Measurements from ENCODE around the gene HAX1. TPM values are rescaled to one million over a fixed set of nuclear protein-coding genes. Genes with fewer than 3 reads are reported as not detected.
"Not testable (repeated sequence)": the region's sequence is repeated elsewhere in the genome, so short reads cannot be mapped to it uniquely, and the experiment has no call there.

HAX1 gene
- polyA plus RNA-seq, 1 donor = 67.5 TPM

DNA sequence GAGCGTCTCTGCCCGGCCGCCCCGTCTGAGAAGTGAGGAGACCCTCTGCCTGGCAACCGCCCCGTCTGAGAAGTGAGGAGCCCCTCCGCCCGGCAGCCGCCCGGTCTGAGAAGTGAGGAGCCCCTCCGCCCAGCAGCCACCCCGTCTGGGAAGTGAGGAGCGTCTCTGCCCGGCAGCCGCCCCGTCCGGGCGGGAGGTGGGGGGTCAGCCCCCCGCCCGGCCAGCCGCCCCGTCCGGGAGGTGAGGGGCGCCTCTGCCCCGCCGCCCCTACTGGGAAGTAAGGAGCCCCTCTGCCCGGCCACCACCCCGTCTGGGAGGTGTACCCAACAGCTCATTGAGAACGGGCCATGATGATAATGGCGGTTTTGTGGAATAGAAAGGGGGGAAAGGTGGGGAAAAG is 15.2 kb downstream of the HAX1 start:
- not testable (repeated sequence) for DNase-seq

DNA sequence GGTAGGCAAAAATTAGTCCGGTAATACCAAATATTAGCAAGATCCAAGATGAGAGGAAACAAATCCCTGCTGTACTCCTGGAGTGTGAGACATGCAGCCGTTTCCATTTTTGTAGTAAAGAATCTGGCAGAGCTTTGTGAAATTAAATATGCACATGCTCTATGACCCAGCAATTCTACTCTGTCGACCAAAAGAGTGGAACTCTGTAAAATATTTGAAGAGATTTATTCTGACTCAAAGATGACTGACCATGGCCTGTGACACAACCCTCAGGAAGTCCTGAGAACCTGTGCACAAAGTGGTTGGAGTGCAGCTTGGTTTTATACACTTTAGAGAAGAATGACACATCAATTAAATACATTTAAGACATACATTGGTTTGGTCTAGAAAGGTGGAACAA is 16.2 kb downstream of the HAX1 start:
- no peak for DNase-seq

DNA sequence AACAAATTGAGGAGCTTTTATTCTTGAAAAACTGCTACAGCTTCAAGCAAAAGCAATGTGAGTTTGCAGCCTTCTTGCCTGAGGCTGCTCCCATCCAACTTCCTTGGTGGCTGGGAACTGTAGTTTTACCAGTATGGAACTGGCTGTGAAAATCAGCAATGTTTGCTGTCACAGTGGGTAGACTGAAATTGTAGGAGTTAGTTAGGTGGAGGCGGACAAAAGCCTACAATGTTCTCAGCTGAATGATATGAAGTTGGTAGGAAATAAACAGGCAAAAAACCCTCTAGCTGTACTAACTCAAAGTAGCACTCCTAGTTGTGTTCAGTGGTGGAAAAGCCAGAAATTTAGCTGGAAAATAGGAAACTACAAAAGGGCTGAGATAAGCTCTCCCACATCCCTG is 18.5 kb downstream of the HAX1 start:
- no peak for DNase-seq

DNA sequence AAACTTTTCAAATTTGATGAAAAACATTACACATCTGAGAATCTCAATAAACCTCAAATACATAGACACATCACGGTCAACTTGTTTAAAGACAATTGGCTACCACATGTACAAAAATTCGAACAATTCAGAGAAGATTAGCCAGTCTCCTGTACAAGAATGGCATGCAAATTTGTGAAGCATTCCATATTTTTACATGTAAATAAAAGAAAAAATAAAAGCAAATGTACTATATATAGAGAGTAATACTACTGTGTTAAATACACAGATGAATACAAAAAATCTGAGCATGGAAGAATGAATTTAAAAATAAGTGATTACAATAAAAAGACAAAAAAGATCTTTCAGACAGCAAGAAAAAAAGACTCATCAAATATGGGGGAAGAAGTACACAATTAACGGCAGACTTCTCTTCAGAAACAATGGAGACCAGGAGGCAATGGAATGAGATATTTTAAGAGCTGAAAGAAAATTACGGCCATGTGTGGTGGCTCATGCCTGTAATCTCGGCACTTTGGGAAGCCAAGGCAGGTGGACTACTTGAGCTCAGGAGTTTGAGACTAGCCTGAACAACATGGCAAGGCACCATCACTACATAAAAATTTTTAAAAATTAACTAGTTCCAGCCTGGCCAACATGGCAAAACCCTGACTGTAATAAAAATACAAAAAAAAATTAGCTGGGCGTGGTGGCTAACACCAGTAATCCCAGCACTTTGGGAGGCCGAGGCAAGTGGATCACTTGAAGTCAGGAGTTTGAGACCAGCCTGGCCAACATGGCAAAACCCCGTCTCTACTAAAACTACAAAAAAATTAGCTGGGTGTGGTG is 23.2 kb downstream of the HAX1 start:
- no peak for DNase-seq

DNA sequence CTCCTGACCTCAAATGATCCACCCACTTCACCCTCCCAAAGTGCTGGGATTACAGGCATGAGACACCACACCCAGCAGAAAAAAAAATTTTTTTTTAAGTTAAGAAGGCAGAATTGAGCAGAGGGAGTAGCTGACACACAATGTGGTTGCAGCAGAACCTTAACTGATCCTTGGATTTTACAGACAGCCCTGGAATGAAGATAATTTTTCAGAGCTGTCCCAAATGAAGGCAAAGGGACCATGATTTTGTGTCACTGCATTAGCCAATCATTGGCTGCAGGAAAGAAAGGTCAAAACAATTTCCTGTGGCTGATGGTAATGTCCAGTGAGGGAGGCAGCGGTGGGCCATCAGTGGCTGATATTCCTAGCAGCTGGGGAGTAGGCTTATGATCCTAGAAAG is 29.2 kb downstream of the HAX1 start:
- no peak for DNase-seq

DNA sequence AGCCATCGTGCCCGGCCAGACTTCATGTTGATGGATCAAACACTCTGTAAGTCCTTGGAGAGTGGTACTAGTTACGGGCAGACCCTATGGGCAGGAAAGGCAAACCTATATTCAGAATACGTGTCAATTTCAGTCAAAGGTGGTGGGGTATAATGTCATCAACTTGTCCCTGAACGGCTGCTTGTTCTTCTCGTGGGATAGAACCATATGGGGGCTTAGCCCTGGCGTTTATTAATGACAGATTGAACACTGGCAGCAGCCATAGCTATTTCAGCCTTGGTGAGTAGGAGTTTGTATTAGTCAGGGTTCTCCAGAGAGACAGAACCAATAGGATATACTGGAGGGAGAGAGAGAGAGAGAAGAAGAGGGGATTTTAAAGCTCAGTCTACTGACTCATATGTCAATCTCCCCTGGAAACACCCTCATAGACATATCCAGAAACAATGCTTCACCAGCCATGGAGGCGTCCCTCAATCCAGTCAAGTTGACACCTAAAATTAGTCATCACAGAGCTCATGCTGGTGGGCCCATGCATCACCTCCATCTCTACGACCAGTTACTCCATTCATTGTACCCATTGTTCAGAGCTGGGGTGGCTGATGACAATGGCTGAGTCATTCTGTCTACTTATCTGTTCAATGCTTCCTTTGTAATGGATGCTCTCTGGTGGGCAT is 32.4 kb downstream of the HAX1 start:
- no peak for DNase-seq

DNA sequence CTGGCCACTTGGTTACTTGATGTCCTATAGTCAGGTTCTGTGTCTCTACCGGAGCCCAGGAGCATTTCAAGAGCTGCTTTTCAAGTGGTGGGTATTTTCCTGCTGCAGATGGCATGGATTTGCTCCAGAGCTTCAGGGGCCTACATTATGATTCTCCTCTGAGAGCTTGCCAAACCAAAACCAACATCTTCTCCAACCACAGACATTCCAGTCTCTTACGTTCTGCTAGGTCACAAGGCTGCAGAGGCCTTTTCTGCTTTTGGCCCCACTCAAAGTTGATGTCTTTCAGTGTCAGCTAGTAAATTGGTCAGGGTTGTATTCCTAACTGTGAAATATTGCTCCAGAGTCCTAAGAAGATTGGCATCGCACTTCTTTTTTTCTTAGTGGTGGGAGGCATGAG is 33.7 kb downstream of the HAX1 start:
- no peak for DNase-seq

DNA sequence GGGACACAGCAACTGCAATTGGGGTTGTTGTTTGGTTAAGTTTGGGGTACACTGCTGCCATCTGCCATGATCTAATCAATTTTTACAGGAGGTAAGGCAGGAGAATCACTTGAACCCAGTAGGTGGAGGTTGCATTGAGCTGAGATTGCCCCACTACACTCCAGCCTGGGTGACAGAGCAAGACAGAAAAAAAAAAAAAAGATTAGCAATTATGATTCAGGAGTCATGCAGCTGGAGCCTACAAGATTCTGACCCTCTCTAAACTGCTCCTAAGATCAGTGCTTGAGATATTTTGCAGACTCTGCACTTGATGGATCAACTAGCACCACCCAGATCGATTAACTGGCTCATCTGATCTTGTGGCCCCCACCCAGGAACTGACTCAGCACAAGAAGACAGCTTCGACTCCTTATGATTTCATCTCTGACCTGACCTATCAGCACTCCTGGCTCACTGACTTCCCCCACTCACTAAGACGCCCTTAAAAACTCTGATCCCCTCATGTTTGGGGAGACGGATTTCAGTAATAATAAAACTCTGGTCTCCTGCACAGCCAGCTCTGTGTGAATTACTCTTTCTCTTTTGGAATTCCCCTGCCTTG is 35.3 kb downstream of the HAX1 start:
- DNase-seq = not testable (repeated sequence)

DNA sequence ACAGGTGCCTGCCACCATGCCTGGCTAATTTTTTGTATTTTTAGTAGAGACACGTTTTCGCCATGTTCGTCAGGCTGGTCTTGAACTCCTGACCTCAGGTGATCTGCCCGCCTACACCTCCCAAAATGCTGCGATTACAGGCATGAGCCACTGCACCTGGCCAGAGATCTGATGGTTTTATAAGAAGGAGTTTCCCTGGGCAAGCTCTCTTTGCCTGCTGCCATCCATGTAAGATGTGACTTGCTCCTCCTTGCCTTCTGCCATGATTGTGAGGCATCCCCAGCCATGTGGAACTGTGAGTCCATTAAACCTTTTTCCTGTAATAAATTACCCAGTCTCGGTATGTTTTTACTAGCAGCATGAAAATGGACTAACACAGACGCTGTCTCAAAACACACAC is 36.7 kb downstream of the HAX1 start:
- not testable (repeated sequence) for DNase-seq

DNA sequence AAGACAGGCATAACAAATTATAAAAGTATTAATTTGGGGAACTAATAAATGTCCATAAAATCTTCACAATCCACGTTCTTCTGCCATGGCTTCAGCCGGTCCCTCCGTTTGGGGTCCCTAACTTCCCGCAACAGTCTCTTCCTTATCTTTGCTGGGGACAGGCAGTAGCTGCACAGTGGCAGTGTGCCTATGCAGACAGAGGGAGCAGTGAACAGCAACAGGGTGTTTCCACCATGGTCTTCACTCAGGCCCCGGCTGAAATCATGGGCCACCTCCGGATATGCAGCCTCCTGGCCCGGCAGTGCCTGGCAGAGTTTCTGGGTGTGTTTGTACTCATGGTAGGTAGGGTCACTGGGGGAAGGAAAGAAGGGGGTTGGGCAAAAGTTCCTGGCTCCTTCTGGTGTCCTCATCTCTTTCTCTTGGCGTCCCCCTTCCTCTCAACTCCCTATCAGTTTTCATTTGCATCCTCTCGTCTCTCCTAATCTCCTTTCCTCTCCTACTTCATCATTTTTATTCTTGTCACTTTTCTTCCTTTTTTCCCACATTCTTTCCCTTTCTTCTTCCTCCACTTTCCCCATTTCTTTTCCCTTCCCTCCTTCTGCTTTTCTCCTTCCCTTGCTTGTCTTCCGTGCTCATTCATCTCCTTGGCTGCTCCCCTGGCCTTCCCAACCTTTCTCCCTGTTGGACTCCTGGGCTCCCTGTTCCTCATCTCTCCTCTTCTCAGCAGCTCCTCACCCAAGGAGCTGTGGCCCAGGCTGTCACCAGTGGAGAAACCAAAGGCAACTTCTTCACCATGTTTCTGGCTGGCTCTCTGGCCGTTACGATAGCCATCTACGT is 40.0 kb downstream of the HAX1 start:
- not testable (repeated sequence) for DNase-seq

DNA sequence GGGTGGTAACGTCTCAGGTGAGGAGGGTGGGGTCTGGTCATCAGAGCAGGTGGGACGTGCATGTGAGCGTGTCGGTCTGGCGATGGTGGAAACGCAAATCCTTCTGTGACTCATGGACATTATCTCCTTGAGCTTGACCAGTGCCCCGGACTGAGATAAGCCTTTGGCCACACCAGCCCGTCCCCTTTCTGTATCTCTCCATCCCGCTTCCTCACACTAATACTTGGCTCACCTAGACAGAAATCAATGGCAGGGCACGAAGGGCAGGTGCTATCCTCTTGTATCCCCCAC is 40.6 kb downstream of the HAX1 start:
- DNase-seq = no peak

DNA sequence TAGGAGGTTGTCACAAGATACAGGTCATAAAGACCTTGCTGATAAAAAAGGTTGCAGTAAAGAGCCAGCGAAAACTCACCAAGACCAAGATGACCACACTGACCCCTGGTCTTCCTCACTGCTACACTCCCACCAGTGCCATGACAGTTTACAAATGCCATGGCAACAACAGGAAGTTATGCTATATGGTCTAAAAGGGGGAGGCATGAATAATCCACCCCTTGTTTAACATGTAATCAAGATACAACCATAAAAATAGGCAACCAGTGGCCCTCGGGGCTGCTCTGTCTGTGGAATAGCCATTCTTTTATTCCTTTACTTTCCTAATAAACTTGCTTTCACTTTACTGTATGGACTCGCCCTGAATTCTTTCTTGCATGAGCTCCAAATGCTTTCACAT is 41.8 kb downstream of the HAX1 start:
- DNase-seq = not testable (repeated sequence)

DNA sequence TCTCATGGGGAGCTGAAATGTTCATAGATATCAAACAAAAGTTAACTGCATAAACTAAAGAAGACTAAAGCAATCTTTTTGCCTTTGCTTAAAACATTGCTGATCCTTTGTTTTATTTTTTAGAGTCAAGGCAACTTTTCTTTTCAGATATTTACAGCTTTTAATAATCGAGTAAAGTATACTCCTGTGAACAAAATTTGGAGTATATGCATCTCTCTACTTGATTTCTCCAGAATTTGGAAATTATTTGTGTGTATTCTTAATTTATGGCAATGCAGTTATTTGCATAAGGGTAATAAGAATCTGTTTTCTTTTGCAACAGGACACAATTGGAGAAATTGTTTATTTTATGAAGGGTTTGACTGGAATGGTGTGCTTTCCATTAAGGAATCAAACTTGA is 44.3 kb downstream of the HAX1 start:
- no peak for DNase-seq

DNA sequence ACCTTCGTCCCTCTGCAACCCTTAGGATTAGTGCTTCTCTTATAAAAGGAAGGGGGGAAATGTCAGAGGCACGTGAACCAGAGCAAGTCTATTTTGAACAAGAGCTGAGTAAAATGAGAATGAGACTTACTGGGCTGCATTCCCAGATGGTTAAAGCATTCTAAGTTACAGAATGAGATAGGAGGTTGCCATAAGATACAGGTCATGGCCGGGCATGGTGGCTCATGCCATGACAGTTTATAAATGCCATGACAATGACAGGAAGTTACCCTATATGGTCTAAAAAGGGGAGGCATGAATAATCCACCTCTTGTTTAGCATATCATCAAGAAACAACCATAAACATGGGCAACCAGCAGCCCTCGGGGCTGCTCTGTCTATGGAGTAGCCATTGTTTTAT is 46.0 kb downstream of the HAX1 start:
- DNase-seq = no peak

DNA sequence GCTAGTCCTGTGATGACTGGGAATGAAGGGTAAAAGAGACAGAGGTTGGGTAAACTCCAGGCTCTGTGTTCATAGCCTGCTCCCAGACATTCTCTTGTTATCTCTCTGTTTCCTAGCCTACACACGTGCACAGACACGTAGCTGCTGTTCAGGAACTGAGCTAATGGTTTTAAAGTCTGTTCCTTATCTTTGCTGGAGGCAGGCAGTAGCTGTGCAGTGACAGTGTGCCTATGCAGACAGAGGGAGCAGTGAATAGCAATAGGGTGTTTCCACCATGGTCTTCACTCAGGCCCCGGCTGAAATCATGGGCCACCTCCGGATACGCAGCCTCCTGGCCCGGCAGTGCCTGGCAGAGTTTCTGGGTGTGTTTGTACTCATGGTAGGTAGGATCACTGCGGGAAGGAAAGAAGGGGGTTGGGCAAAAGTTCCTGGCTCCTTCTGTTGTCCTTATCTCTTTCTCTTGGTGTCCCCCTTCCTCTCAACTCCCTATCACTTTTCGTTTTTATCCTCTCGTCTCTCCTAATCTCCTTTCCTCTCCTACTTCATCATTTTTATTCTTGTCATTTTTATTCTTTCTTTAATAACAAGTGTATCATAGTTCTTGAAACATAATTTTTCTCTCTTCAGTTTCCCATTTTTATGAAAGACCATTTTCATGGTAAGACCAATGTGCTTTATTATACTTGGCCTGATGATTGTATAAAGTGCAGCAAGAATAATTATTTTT is 48.6 kb downstream of the HAX1 start, which contains the start of gene AQP10:
Gene AQP10 (plus strand): TSS at position 212 of the 727 bp plus-strand sequence. CDS start 63 bp downstream, at position 275.
- DNase-seq = no peak

DNA sequence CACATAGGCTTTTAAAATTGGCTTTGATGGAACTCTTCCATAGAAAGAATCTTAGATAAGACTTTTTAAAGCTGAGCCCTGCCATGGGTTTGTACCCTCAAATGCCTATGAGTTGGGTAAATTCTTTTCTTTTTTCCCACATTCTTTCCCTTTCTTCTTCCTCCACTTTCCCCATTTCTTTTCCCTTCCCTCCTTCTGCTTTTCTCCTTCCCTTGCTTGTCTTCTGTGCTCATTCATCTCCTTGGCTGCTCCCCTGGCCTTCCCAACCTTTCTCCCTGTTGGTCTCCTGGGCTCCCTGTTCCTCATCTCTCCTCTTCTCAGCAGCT is 49.1 kb downstream of the HAX1 start:
- not testable (repeated sequence) for DNase-seq

DNA sequence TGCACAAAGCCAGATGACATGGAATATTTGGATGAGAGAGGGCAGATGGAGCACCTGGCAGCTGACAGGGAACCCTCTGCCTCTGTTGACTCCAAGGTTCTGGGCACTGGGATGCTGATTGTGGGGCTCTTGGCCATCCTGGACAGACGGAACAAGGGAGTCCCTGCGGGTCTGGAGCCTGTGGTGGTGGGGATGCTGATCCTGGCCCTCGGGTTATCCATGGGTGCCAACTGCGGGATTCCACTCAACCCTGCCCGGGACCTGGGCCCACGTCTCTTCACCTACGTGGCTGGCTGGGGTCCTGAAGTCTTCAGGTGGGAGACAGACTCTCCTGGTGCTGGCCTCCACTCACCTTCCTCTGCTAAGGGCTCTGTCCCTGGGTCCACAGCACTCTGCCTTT is 51.1 kb downstream of the HAX1 start:
- DNase-seq = no peak

DNA sequence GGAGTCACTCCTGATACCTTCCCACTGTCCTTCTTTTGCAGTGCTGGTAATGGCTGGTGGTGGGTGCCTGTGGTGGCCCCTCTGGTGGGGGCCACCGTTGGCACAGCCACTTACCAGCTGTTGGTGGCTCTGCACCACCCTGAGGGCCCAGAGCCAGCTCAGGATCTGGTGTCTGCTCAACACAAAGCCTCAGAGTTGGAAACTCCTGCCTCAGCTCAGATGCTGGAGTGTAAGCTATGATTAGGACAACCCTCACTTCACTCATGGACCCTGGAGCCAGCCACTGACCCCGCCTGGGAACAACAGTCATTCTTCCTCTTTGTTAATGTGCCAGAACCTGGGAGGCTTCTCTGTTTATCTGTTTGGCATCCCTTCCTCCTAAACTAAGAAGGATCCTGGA is 51.8 kb downstream of the HAX1 start:
- DNase-seq = no peak

DNA sequence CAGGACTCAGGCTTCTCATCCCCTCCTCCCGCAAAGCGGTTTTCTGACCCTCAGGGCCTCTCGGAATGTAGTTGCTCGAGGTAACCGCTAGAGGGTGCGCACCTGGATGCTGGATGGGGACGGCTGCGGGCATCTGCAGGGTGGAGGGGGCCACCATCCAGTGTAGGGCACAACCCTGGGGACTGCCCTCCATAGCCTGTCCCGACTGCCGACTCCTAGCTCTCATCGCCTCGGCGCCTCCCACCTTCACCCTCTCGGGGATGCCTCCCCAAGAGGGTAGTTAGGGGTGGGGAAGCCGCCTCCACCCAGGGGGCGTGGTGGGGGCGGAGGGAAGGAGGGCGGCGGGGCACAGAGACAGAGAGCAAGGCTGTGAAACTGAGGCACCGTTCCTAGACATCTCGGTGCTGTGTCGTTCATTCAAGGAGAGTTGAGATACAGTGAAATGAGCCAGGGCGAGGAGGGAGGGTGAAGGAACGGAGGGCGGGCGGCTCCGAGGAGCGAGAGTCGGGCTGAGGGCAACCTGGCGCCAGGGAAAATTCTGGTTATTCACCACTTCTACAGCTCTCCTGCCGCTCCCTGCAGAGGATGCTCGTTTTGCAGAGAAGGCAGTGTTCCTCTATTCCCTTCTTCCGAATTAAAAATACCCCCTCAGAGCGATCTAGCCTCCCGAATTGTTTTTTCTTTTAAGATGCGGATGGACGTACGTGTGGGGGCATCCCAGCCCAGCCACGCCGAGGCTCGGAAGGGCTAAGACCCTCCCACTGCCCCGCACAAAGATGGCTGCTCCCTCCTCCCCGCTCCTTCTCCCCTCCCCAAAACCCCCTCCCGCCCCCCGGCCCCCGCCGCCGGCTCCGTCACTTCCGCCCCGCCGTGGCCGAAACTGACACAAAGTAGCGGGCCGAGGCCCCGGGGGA is 52.5 kb downstream of the HAX1 start, which contains the start of gene ATP8B2:
Gene ATP8B2 (plus strand): TSS at position 857 of the 914 bp plus-strand sequence. CDS start 2,617 bp downstream, outside the sequence.
- peak; percentile 89 for DNase-seq
